H4 (cell line): ENCODE data around the gene PMS1. TPM values are rescaled to one million over a fixed set of nuclear protein-coding genes. Genes with fewer than 3 reads are reported as not detected.

Source experiments
- total RNA-seq: library from RNA; depleted of rRNA; stranded (reverse); fragments of >200 nt; shearing (Covaris generic); gene quantifications from 2 replicates; pipeline ENCODE4 v1.2.3, GENCODE V29; 2014; rRNA removed

Gene PMS1
- total RNA-seq, 1 experiment from 2014 or later = 17.5 TPM

Other genes with a start within 250 kb of the PMS1 start
- 2.2 and 3.8 TPM in 2 replicates for gene SLC40A1, start 203.7 kb upstream of the PMS1 start, total RNA-seq
- 62.1 and 69.1 TPM in 2 replicates for gene ASNSD1, start 123.0 kb upstream of the PMS1 start, total RNA-seq
- 0.14 and 1.0 TPM in 2 replicates for gene ANKAR, start 109.8 kb upstream of the PMS1 start, total RNA-seq
- 12.3 and 15.3 TPM in 2 replicates for gene OSGEPL1, start 21.7 kb upstream of the PMS1 start, total RNA-seq
- gene ORMDL1, start 111 bp upstream of the PMS1 start, total RNA-seq = 84.6 and 91.4 TPM in 2 replicates